Ectodermal cell (in vitro differentiated cells): Measurements from ENCODE around the gene CLDN9.
A peak's percentile ranks its signal among the peaks of the same experiment; 100 is the strongest.
"Not testable (repeated sequence)": the region's sequence is repeated elsewhere in the genome, so short reads cannot be mapped to it uniquely, and the experiment has no call there.

Source experiments
- H3K27ac ChIP-seq: 2 replicates; pipeline ENCODE4 v1.7.0; 2013; ENCODE audit warnings: mild to moderate bottlenecking, low read depth, low read length; ENCODE audit not compliant: insufficient read depth, poor library complexity, severe bottlenecking
- H3K27me3 ChIP-seq: 2 replicates; pipeline ENCODE4 v1.7.0; 2013; ENCODE audit warnings: mild to moderate bottlenecking, low read length; ENCODE audit not compliant: insufficient read depth, control insufficient read depth, poor library complexity, severe bottlenecking
- H3K36me3 ChIP-seq: one replicate; pipeline ENCODE4 v1.7.0; 2013; ENCODE audit warnings: low read length; ENCODE audit not compliant: control insufficient read depth, insufficient read depth
- H3K4me1 ChIP-seq: one replicate; pipeline ENCODE4 v1.7.0; 2013; ENCODE audit warnings: low read length; ENCODE audit not compliant: control insufficient read depth, insufficient read depth
- H3K4me3 ChIP-seq: 2 replicates; pipeline ENCODE4 v1.7.0; 2013; ENCODE audit warnings: low read depth, low read length, control low read depth; ENCODE audit not compliant: insufficient read depth
- H3K9me3 ChIP-seq: 2 replicates; pipeline ENCODE4 v1.7.0; 2013; ENCODE audit warnings: mild to moderate bottlenecking, low read length, moderate library complexity; ENCODE audit not compliant: control insufficient read depth
- WGBS, 2 experiments: methylation state at CpG; one replicate each; pipeline ENCODE4 v1.1.7; 2013; ENCODE audit warnings: missing lambda C conversion rate in 2 of 2; 5-methylcytosine and 5-hydroxymethylcytosine counted together

Gene CLDN9

GRCh38 chr16:3046641-3047386 lies 34.1 kb downstream of the CLDN9 start:
- Histone ChIP-seq H3K36me3 (no peaks in the 10 kb centered on the region), H3K9me3 (no peaks in the 10 kb centered on the region), H3K27me3 (peaks cover 63% of the 10 kb centered on the region), H3K27ac (no peak overlapping the region), H3K4me1 (no peaks in the 10 kb centered on the region), H3K4me3 (peak overlapping the region; percentile 56)
- 1 to 2% methylated on average over 54 of the region's 54 CpGs for WGBS, 2 experiments

- Histone ChIP-seq H3K27ac (no peak overlapping the region), H3K9me3 (no peaks in the 10 kb centered on the region), H3K36me3 (no peaks in the 10 kb centered on the region), H3K4me3 (no peak overlapping the region), H3K4me1 (no peaks in the 10 kb centered on the region), H3K27me3 (peaks cover 63% of the 10 kb centered on the region)
- 31 to 33% methylated on average over 13 of the region's 13 CpGs for WGBS, 2 experiments
Observed at GRCh38 chr16:3047387-3047720, 34.6 kb downstream of the CLDN9 start.

- H3K36me3 ChIP-seq, result no peaks in the 10 kb centered on the region
- H3K27me3 ChIP-seq, result peaks cover 42% of the 10 kb centered on the region
- WGBS, 2 experiments, result 91% methylated on average over 26 of the region's 26 CpGs
- H3K4me3 ChIP-seq, result no peak overlapping the region
- no peaks in the 10 kb centered on the region for H3K9me3 ChIP-seq
- no peak overlapping the region for H3K27ac ChIP-seq
- no peaks in the 10 kb centered on the region for H3K4me1 ChIP-seq
Observed at GRCh38 chr16:3049921-3050481, 37.3 kb downstream of the CLDN9 start.

- Histone ChIP-seq H3K27me3 (peaks cover 37% of the 10 kb centered on the region), H3K36me3 (no peaks in the 10 kb centered on the region), H3K4me1 (no peaks in the 10 kb centered on the region), H3K9me3 (no peaks in the 10 kb centered on the region), H3K4me3 (no peak overlapping the region), H3K27ac (no peak overlapping the region)
- WGBS, 2 experiments, result 93 to 95% methylated on average over 5 of the region's 5 CpGs
Observed at GRCh38 chr16:3050487-3050886, 37.8 kb downstream of the CLDN9 start.

- no peaks in the 10 kb centered on the region for H3K36me3 ChIP-seq
- H3K4me3 ChIP-seq, result no peak overlapping the region
- H3K27ac ChIP-seq, result no peak overlapping the region
- WGBS, 2 experiments, result 86 to 89% methylated on average over 4 of the region's 4 CpGs
- no peaks in the 10 kb centered on the region for H3K4me1 ChIP-seq
- H3K27me3 ChIP-seq, result peaks cover 32% of the 10 kb centered on the region
- H3K9me3 ChIP-seq, result no peaks in the 10 kb centered on the region
Observed at GRCh38 chr16:3051009-3051408, 38.3 kb downstream of the CLDN9 start.

- Histone ChIP-seq H3K27me3 (peaks cover 27% of the 10 kb centered on the region), H3K27ac (no peak overlapping the region), H3K4me3 (no peak overlapping the region), H3K9me3 (no peaks in the 10 kb centered on the region), H3K4me1 (no peaks in the 10 kb centered on the region), H3K36me3 (no peaks in the 10 kb centered on the region)
- WGBS, 2 experiments, result 83 to 90% methylated on average over 9 of the region's 9 CpGs
Observed at GRCh38 chr16:3051494-3051893, 38.8 kb downstream of the CLDN9 start.

GRCh38 chr16:3052571-3053329 lies 40.0 kb downstream of the CLDN9 start:
- not testable (repeated sequence) for H3K4me3 ChIP-seq, H3K4me1 ChIP-seq, H3K9me3 ChIP-seq, H3K36me3 ChIP-seq, H3K27ac ChIP-seq
- 83 to 90% methylated on average over 10 of the region's 12 CpGs for WGBS, 2 experiments
- H3K27me3 ChIP-seq, result peaks cover 19% of the 10 kb centered on the region

GRCh38 chr16:3053330-3053710 lies 40.6 kb downstream of the CLDN9 start:
- not testable (repeated sequence) for H3K27ac ChIP-seq, H3K4me1 ChIP-seq, H3K4me3 ChIP-seq, H3K36me3 ChIP-seq, H3K9me3 ChIP-seq
- H3K27me3 ChIP-seq, result peaks cover 19% of the 10 kb centered on the region
- WGBS, 2 experiments, result 79 to 80% methylated on average over 7 to 9 of the region's 13 CpGs

- WGBS, 2 experiments, result 87 to 88% methylated on average over 17 of the region's 17 CpGs
- H3K9me3 ChIP-seq, result no peaks in the 10 kb centered on the region
Observed at GRCh38 chr16:3054965-3055733, 42.4 kb downstream of the CLDN9 start.

GRCh38 chr16:3055734-3056115 lies 43.0 kb downstream of the CLDN9 start:
- H3K27me3 ChIP-seq, result peaks cover 21% of the 10 kb centered on the region
- H3K4me1 ChIP-seq, H3K36me3 ChIP-seq, H3K4me3 ChIP-seq, H3K9me3 ChIP-seq, H3K27ac ChIP-seq: not testable (repeated sequence)
- 53 to 64% methylated on average over 9 of the region's 9 CpGs for WGBS, 2 experiments

More at GRCh38 chr16:3054965-3055733, 42.4 kb downstream of the CLDN9 start:
- H3K4me3 ChIP-seq, result no peak overlapping the region
- peaks cover 15% of the 10 kb centered on the region for H3K27me3 ChIP-seq
- H3K36me3 ChIP-seq, result no peaks in the 10 kb centered on the region
- no peak overlapping the region for H3K27ac ChIP-seq
- H3K4me1 ChIP-seq, result peaks cover 6% of the 10 kb centered on the region
